ENCODE data around the gene SERPINA9.

Gene SERPINA9

GRCh38 chr14:94472842-94473241 is 3.2 kb downstream of the SERPINA9 start:
- Histone ChIP-seq H3K4me1 (ENCODE audit: control insufficient read depth, insufficient read depth, low read length) (no peaks in the 10 kb centered on the region), H3K9ac (ENCODE audit: low read length) (no peak overlapping the region), H3K4me3 (ENCODE audit: low read length) (no peak overlapping the region), H3K36me3 (ENCODE audit: control insufficient read depth, insufficient read depth, low read length, severe bottlenecking) (no peaks in the 10 kb centered on the region), H3K9me3 (ENCODE audit: control insufficient read depth, low read length) (peaks cover 17% of the 10 kb centered on the region), H3K27me3 (replicated peaks; ENCODE audit: control insufficient read depth, insufficient read depth, low read length) (peaks cover 51% of the 10 kb centered on the region)
- no peak for DNase-seq (ENCODE audit: low read depth)

GRCh38 chr14:94471045-94471444 is 5.0 kb downstream of the SERPINA9 start:
- Histone ChIP-seq H3K9ac (ENCODE audit: low read length) (no peak overlapping the region), H3K36me3 (ENCODE audit: control insufficient read depth, insufficient read depth, low read length, severe bottlenecking) (no peaks in the 10 kb centered on the region), H3K4me3 (ENCODE audit: low read length) (no peak overlapping the region), H3K4me1 (ENCODE audit: control insufficient read depth, insufficient read depth, low read length) (no peaks in the 10 kb centered on the region), H3K27me3 (replicated peaks; ENCODE audit: control insufficient read depth, insufficient read depth, low read length) (peaks cover 53% of the 10 kb centered on the region), H3K9me3 (ENCODE audit: control insufficient read depth, low read length) (no peaks in the 10 kb centered on the region)
- no peak for DNase-seq (ENCODE audit: low read depth)

- Histone ChIP-seq H3K4me1 (ENCODE audit: control insufficient read depth, insufficient read depth, low read length) (no peaks in the 10 kb centered on the region), H3K4me3 (ENCODE audit: low read length) (no peak overlapping the region), H3K27me3 (replicated peaks; ENCODE audit: control insufficient read depth, insufficient read depth, low read length) (peaks cover 55% of the 10 kb centered on the region), H3K36me3 (ENCODE audit: control insufficient read depth, insufficient read depth, low read length, severe bottlenecking) (no peaks in the 10 kb centered on the region), H3K9ac (ENCODE audit: low read length) (no peak overlapping the region), H3K9me3 (ENCODE audit: control insufficient read depth, low read length) (no peaks in the 10 kb centered on the region)
- no peak for DNase-seq (ENCODE audit: low read depth)
Observed at GRCh38 chr14:94470311-94470710, 5.7 kb downstream of the SERPINA9 start.

GRCh38 chr14:94469261-94469660 is 6.7 kb downstream of the SERPINA9 start:
- peaks cover 63% of the 10 kb centered on the region for H3K27me3 ChIP-seq (replicated peaks; ENCODE audit: control insufficient read depth, insufficient read depth, low read length)
- no peaks in the 10 kb centered on the region for H3K4me1 ChIP-seq (ENCODE audit: control insufficient read depth, insufficient read depth, low read length)
- DNase-seq (ENCODE audit: low read depth) = no peak
- H3K4me3 ChIP-seq (ENCODE audit: low read length) = no peak overlapping the region
- H3K9ac ChIP-seq (ENCODE audit: low read length) = no peak overlapping the region
- no peaks in the 10 kb centered on the region for H3K36me3 ChIP-seq (ENCODE audit: control insufficient read depth, insufficient read depth, low read length, severe bottlenecking)
- peaks cover 7% of the 10 kb centered on the region for H3K9me3 ChIP-seq (ENCODE audit: control insufficient read depth, low read length)

- Histone ChIP-seq H3K9me3 (ENCODE audit: control insufficient read depth, low read length) (peaks cover 7% of the 10 kb centered on the region), H3K4me1 (ENCODE audit: control insufficient read depth, insufficient read depth, low read length) (no peaks in the 10 kb centered on the region), H3K9ac (ENCODE audit: low read length) (no peak overlapping the region), H3K4me3 (ENCODE audit: low read length) (no peak overlapping the region), H3K36me3 (ENCODE audit: control insufficient read depth, insufficient read depth, low read length, severe bottlenecking) (no peaks in the 10 kb centered on the region), H3K27me3 (replicated peaks; ENCODE audit: control insufficient read depth, insufficient read depth, low read length) (peaks cover 68% of the 10 kb centered on the region)
- DNase-seq (ENCODE audit: low read depth) = no peak
Observed at GRCh38 chr14:94467728-94468520, 8.1 kb downstream of the SERPINA9 start.

- Histone ChIP-seq H3K9me3 (ENCODE audit: control insufficient read depth, low read length) (peaks cover 7% of the 10 kb centered on the region), H3K4me1 (ENCODE audit: control insufficient read depth, insufficient read depth, low read length) (no peaks in the 10 kb centered on the region), H3K4me3 (ENCODE audit: low read length) (no peak overlapping the region), H3K9ac (ENCODE audit: low read length) (no peak overlapping the region), H3K36me3 (ENCODE audit: control insufficient read depth, insufficient read depth, low read length, severe bottlenecking) (no peaks in the 10 kb centered on the region), H3K27me3 (replicated peaks; ENCODE audit: control insufficient read depth, insufficient read depth, low read length) (peaks cover 57% of the 10 kb centered on the region)
- DNase-seq (ENCODE audit: low read depth) = no peak
Observed at GRCh38 chr14:94466706-94467370, 9.2 kb downstream of the SERPINA9 start.

- Histone ChIP-seq H3K9ac (ENCODE audit: low read length) (no peak overlapping the region), H3K4me3 (ENCODE audit: low read length) (no peak overlapping the region), H3K27me3 (replicated peaks; ENCODE audit: control insufficient read depth, insufficient read depth, low read length) (peaks cover 56% of the 10 kb centered on the region), H3K9me3 (ENCODE audit: control insufficient read depth, low read length) (peaks cover 7% of the 10 kb centered on the region), H3K4me1 (ENCODE audit: control insufficient read depth, insufficient read depth, low read length) (no peaks in the 10 kb centered on the region), H3K36me3 (ENCODE audit: control insufficient read depth, insufficient read depth, low read length, severe bottlenecking) (no peaks in the 10 kb centered on the region)
- DNase-seq (ENCODE audit: low read depth) = no peak
Observed at GRCh38 chr14:94465042-94465441, 11.0 kb downstream of the SERPINA9 start.

GRCh38 chr14:94464290-94464689 is 11.7 kb downstream of the SERPINA9 start:
- no peak for DNase-seq (ENCODE audit: low read depth)

GRCh38 chr14:94462763-94463572 is 13.0 kb downstream of the SERPINA9 start:
- H3K27me3 ChIP-seq (replicated peaks; ENCODE audit: control insufficient read depth, insufficient read depth, low read length) = peaks cover 39% of the 10 kb centered on the region

More at GRCh38 chr14:94464290-94464689, 11.7 kb downstream of the SERPINA9 start:
- no peaks in the 10 kb centered on the region for H3K4me1 ChIP-seq (ENCODE audit: control insufficient read depth, insufficient read depth, low read length)
- no peaks in the 10 kb centered on the region for H3K36me3 ChIP-seq (ENCODE audit: control insufficient read depth, insufficient read depth, low read length, severe bottlenecking)
- H3K9me3 ChIP-seq (ENCODE audit: control insufficient read depth, low read length) = peaks cover 7% of the 10 kb centered on the region
- no peak overlapping the region for H3K4me3 ChIP-seq (ENCODE audit: low read length)
- H3K27me3 ChIP-seq (replicated peaks; ENCODE audit: control insufficient read depth, insufficient read depth, low read length) = peaks cover 50% of the 10 kb centered on the region
- H3K9ac ChIP-seq (ENCODE audit: low read length) = no peak overlapping the region

GRCh38 chr14:94462219-94462551 is 13.8 kb downstream of the SERPINA9 start:
- Histone ChIP-seq H3K9ac (ENCODE audit: low read length) (no peak overlapping the region), H3K4me3 (ENCODE audit: low read length) (no peak overlapping the region), H3K4me1 (ENCODE audit: control insufficient read depth, insufficient read depth, low read length) (no peaks in the 10 kb centered on the region), H3K27me3 (replicated peaks; ENCODE audit: control insufficient read depth, insufficient read depth, low read length) (peaks cover 34% of the 10 kb centered on the region), H3K9me3 (ENCODE audit: control insufficient read depth, low read length) (peaks cover 10% of the 10 kb centered on the region), H3K36me3 (ENCODE audit: control insufficient read depth, insufficient read depth, low read length, severe bottlenecking) (no peaks in the 10 kb centered on the region)
- no peak for DNase-seq (ENCODE audit: low read depth)

More at GRCh38 chr14:94462763-94463572, 13.0 kb downstream of the SERPINA9 start:
- H3K9me3 ChIP-seq (ENCODE audit: control insufficient read depth, low read length) = peaks cover 7% of the 10 kb centered on the region
- no peak overlapping the region for H3K4me3 ChIP-seq (ENCODE audit: low read length)
- H3K9ac ChIP-seq (ENCODE audit: low read length) = no peak overlapping the region
- H3K4me1 ChIP-seq (ENCODE audit: control insufficient read depth, insufficient read depth, low read length) = no peaks in the 10 kb centered on the region
- no peak for DNase-seq (ENCODE audit: low read depth)
- no peaks in the 10 kb centered on the region for H3K36me3 ChIP-seq (ENCODE audit: control insufficient read depth, insufficient read depth, low read length, severe bottlenecking)
